Neural crest cell (in vitro differentiated cells): ENCODE results near the gene NUB1. TPM values are rescaled to one million over a fixed set of nuclear protein-coding genes. Genes with fewer than 3 reads are reported as not detected.

Experiments
- DNase-seq: peaks from one replicate; pipeline ENCODE4 v3.0.0; 2021; ENCODE audit warnings: low read depth, mixed read lengths, low spot score
- H3K27ac Mint-ChIP-seq: one replicate; pipeline ENCODE4 v1.8.0; 2021; ENCODE audit warnings: mild to moderate bottlenecking, mixed read lengths; ENCODE audit not compliant: unreplicated experiment
- H3K27me3 Mint-ChIP-seq: 2 replicates; pipeline ENCODE4 v1.8.0; 2021; ENCODE audit warnings: low read depth, mild to moderate bottlenecking, mixed read lengths
- H3K36me3 Mint-ChIP-seq: 2 replicates; pipeline ENCODE4 v1.8.0; 2021; ENCODE audit warnings: low read depth, mild to moderate bottlenecking, mixed read lengths
- H3K4me1 Mint-ChIP-seq: 2 replicates; pipeline ENCODE4 v1.8.0; 2021; ENCODE audit warnings: mixed read lengths
- H3K4me3 Mint-ChIP-seq: one replicate; pipeline ENCODE4 v1.8.0; 2021; ENCODE audit warnings: mild to moderate bottlenecking, mixed read lengths
- H3K9me3 Mint-ChIP-seq: 2 replicates; pipeline ENCODE4 v1.8.0; 2021; ENCODE audit warnings: mixed read lengths
- total RNA-seq: library from RNA; stranded (reverse); gene quantifications from 2 replicates; pipeline ENCODE4 v1.2.1, GENCODE V29; 2021
- TF ChIP-seq, protein P1 (sequence below): fragments of 200-600 bp; sonication (generic); conservative IDR thresholded peaks from 2 replicates; pipeline ENCODE4 v1.5.0; 2021; ENCODE audit warnings: antibody characterized with exemption, mild to moderate bottlenecking

NUB1 gene
- total RNA-seq, 1 donor from 2014 or later = 32.6 TPM

DNA sequence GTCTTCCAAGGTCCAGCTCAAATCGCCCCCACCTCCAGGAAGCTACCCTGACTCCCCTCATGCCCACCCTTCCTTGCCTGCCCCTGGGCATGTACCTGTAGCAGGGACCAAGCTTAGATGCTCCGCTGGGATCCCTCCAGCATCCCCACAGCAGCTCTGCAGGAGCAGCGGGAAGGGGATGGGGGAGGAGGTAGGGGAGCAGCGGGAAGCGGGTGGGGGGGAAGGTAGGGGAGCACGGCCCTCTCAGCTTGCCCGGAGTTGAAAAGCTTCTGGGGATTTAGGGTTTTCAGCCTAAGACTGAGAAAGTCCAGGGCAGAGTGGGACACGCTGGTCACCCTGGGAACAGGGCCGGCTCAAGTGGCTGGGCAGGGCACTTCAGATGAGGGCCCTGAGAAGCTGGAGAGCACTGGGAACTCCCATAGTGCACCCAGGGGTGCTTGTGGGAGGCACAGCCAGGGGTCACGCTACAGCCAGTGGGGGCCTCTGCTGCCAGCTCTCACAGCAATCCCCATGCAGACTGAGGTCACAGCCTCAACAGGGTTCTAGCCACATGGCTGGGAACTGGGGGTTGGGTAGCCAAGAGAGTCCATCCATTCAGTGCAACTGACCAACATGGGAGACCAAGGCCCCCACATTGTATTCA is 54.8 kb downstream of the NUB1 start:
- TF ChIP-seq, protein P1, sequence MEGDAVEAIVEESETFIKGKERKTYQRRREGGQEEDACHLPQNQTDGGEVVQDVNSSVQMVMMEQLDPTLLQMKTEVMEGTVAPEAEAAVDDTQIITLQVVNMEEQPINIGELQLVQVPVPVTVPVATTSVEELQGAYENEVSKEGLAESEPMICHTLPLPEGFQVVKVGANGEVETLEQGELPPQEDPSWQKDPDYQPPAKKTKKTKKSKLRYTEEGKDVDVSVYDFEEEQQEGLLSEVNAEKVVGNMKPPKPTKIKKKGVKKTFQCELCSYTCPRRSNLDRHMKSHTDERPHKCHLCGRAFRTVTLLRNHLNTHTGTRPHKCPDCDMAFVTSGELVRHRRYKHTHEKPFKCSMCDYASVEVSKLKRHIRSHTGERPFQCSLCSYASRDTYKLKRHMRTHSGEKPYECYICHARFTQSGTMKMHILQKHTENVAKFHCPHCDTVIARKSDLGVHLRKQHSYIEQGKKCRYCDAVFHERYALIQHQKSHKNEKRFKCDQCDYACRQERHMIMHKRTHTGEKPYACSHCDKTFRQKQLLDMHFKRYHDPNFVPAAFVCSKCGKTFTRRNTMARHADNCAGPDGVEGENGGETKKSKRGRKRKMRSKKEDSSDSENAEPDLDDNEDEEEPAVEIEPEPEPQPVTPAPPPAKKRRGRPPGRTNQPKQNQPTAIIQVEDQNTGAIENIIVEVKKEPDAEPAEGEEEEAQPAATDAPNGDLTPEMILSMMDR = no peak
- Mint-ChIP-seq H3K9me3 (peaks cover 5% of the 10 kb centered on the region), H3K27ac (no peak overlapping the region), H3K4me3 (no peak overlapping the region), H3K4me1 (peaks cover 9% of the 10 kb centered on the region), H3K36me3 (peaks cover 11% of the 10 kb centered on the region), H3K27me3 (no peaks in the 10 kb centered on the region)
- no peak for DNase-seq

DNA sequence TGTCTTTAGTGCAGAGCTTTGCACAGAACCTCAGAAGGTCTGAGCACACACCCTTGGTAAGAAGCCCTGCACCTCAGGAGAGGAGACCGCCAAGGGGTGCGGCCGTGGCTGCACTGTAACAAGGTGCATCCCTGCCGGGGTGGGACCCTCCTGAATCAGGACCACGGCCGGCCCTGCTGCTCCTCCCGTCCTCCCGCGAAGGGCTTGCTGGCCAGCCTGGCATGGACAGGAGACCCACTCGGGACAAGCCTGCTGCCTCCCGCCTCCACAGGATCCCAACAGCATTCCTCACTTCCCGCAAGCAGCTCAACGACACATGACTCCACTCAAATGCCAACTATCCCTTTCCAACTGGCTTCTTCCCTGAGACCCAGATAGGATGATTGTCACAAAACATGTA is 55.4 kb downstream of the NUB1 start:
- no peak for DNase-seq
- no peak overlapping the region for H3K27ac Mint-ChIP-seq
- no peaks in the 10 kb centered on the region for H3K27me3 Mint-ChIP-seq
- peaks cover 11% of the 10 kb centered on the region for H3K36me3 Mint-ChIP-seq
- H3K4me1 Mint-ChIP-seq = peaks cover 11% of the 10 kb centered on the region
- no peak overlapping the region for H3K4me3 Mint-ChIP-seq
- peaks cover 5% of the 10 kb centered on the region for H3K9me3 Mint-ChIP-seq
- TF ChIP-seq, protein P1 = no peak

DNA sequence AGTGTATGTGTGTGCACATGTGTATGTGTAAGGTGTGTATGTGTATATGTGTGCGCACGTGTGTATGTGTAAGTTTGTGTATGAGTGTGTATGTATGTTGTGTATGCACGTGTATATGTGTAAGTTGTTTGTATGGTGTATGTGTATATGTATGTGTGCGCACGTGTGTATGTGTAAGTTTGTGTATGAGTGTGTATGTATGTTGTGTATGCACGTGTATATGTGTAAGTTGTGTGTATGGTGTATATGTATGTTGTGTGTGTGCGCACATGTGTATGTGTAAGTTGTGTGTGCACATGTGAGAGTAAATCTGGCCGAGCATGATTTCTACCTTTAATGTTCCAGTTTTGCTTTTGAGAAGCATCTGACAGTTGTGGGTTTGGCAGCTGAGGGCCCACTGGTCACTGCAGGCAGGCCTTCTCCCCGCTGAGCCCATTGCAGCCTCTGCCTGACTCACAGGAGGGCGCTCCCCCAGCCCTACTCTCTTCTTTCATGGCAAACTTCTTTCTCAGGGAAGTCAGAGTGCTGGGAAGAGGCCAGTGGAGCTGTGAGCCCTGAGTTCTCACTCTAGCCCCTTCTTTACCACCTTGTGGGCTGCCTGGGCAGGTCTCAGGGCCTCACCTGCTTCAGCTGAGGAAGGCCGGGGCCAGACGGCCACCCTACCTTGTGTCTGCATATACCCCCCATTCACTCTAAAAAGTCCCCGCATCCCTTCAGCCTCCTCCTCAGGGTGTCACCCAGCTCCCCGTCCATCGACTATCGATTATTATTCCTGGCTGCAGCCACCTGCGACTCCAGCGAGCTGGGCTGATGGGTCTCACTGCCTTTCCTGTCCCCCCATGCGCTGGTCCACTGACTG is 57.1 kb downstream of the NUB1 start:
- no peak for DNase-seq
- H3K4me3 Mint-ChIP-seq = no peak overlapping the region
- H3K36me3 Mint-ChIP-seq = peaks cover 13% of the 10 kb centered on the region
- TF ChIP-seq, protein P1 = no peak
- H3K27me3 Mint-ChIP-seq = no peaks in the 10 kb centered on the region
- H3K9me3 Mint-ChIP-seq = peaks cover 5% of the 10 kb centered on the region
- H3K27ac Mint-ChIP-seq = no peak overlapping the region
- H3K4me1 Mint-ChIP-seq = peaks cover 14% of the 10 kb centered on the region

DNA sequence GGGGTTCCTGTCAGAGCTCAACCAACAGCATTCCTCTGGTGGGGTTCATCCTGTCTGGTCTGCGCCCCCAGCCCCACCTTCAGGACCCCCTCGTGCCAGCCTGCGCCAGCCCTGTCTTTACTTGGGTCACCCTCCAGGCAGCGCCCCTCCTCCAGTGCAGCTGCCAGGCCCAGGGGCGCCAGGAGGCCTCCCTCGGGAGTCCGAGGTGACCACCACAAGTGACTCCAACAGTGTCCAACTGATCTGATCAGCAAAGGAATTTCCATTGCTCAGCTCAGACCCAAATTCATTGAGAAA is 57.6 kb downstream of the NUB1 start:
- TF ChIP-seq, protein P1 = no peak
- Mint-ChIP-seq H3K36me3 (peaks cover 13% of the 10 kb centered on the region), H3K9me3 (peaks cover 5% of the 10 kb centered on the region), H3K27me3 (no peaks in the 10 kb centered on the region), H3K4me1 (peaks cover 18% of the 10 kb centered on the region), H3K27ac (no peak overlapping the region), H3K4me3 (no peak overlapping the region)
- no peak for DNase-seq

DNA sequence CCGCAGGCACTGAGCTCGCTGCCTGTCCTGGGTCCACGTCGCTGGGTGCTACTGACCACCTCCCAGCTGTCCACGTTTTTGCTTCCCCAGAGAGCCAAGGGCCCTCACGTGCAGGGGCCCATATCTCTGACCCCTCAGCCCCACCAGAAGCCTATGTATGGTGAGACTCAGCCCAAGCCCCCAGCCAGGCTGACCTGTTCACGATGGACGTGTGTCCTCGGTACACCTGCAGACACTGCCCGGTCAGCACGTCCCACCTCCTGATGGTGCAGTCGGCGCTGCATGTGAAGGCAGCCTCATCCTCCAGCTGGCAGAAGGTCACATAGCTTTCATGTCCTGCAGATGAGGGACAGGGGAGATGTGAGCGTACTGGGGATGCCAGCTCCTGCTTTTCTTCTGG is 58.3 kb downstream of the NUB1 start:
- H3K36me3 Mint-ChIP-seq = peaks cover 13% of the 10 kb centered on the region
- no peak overlapping the region for H3K4me3 Mint-ChIP-seq
- no peak for DNase-seq
- no peak overlapping the region for H3K27ac Mint-ChIP-seq
- no peaks in the 10 kb centered on the region for H3K27me3 Mint-ChIP-seq
- H3K4me1 Mint-ChIP-seq = peaks cover 18% of the 10 kb centered on the region
- peaks cover 5% of the 10 kb centered on the region for H3K9me3 Mint-ChIP-seq
- TF ChIP-seq, protein P1 = no peak
